ENCODE results near the gene MAPRE2. TPM values are rescaled to one million over a fixed set of nuclear protein-coding genes. Genes with fewer than 3 reads are reported as not detected.

MAPRE2 gene
- total RNA-seq, 4 donors from 2014 or later = 21.8 to 57.7 (median 40.0) TPM

GRCh38 chr18:35153609-35154272 lies 112.5 kb downstream of the MAPRE2 start:
- intact Hi-C loops (cut with DNase I; ENCODE audit: low total_unique reads) = no loop called here
- no peak overlapping the region for H3K4me3 ChIP-seq (ENCODE audit: low read depth, poor library complexity, severe bottlenecking)
- no peak for DNase-seq (ENCODE audit: low spot score in 2 of 2)
- 84 to 87% methylated on average over 12 of the region's 12 CpGs for WGBS, 2 donors
- TF ChIP-seq POLR2A (IDR thresholded peaks at IDR 0.05) (no peak), CTCF (IDR thresholded peaks at IDR 0.05) (no peak)

- DNase-seq (ENCODE audit: low spot score in 2 of 2) = peak in 1 of 2 donors; percentile 19
- WGBS, 2 donors = 28 to 30% methylated on average over 8 of the region's 8 CpGs
- TF ChIP-seq CTCF (IDR thresholded peaks at IDR 0.05) (no peak), POLR2A (IDR thresholded peaks at IDR 0.05) (no peak)
- intact Hi-C loops (cut with DNase I; ENCODE audit: low total_unique reads) = no loop called here
- no peak overlapping the region for H3K4me3 ChIP-seq (ENCODE audit: low read depth, poor library complexity, severe bottlenecking)
Measured at GRCh38 chr18:35155398-35156117, 114.3 kb downstream of the MAPRE2 start.

- 82 to 86% methylated on average over 4 of the region's 4 CpGs for whole genome bisulfite sequencing, 2 donors
- TF ChIP-seq CTCF (IDR thresholded peaks at IDR 0.05) (no peak), POLR2A (IDR thresholded peaks at IDR 0.05) (no peak)
- intact Hi-C loops (cut with DNase I; ENCODE audit: low total_unique reads) = no loop called here
- no peak for DNase-seq (ENCODE audit: low spot score in 2 of 2)
- no peak overlapping the region for H3K4me3 ChIP-seq (ENCODE audit: low read depth, poor library complexity, severe bottlenecking)
Measured at GRCh38 chr18:35157181-35157580, 116.0 kb downstream of the MAPRE2 start.

GRCh38 chr18:35158728-35159450 lies 117.7 kb downstream of the MAPRE2 start:
- intact Hi-C loops (cut with DNase I; ENCODE audit: low total_unique reads) = no loop called here
- TF ChIP-seq POLR2A (IDR thresholded peaks at IDR 0.05) (no peak), CTCF (IDR thresholded peaks at IDR 0.05) (no peak)
- H3K4me3 ChIP-seq (ENCODE audit: low read depth, poor library complexity, severe bottlenecking) = no peak overlapping the region
- WGBS, 2 donors = 68 to 78% methylated on average over 5 of the region's 5 CpGs
- DNase-seq (ENCODE audit: low spot score in 2 of 2) = no peak

- no peak for DNase-seq (ENCODE audit: low spot score in 2 of 2)
- no peak overlapping the region for H3K4me3 ChIP-seq (ENCODE audit: low read depth, poor library complexity, severe bottlenecking)
- intact Hi-C loops (cut with DNase I; ENCODE audit: low total_unique reads) = no loop called here
- WGBS, 2 donors = 89 to 90% methylated on average over 3 of the region's 3 CpGs
- no peak for TF ChIP-seq POLR2A (IDR thresholded peaks at IDR 0.05)
- TF ChIP-seq CTCF (IDR thresholded peaks at IDR 0.05) = no peak
Measured at GRCh38 chr18:35159782-35160181, 118.6 kb downstream of the MAPRE2 start.

Data from lower leg skin (tissue), 4 donors.